GM21526 (cell line): ENCODE data around the gene CDH22.

Experiments used
- ATAC-seq: cut with Tn5 transposase; IDR thresholded peaks from one replicate; pipeline ENCODE4 v1.9.1; 2021; ENCODE audit warnings: moderate library complexity; ENCODE audit not compliant: unreplicated experiment, low FRiP score

The CDH22 gene

DNA sequence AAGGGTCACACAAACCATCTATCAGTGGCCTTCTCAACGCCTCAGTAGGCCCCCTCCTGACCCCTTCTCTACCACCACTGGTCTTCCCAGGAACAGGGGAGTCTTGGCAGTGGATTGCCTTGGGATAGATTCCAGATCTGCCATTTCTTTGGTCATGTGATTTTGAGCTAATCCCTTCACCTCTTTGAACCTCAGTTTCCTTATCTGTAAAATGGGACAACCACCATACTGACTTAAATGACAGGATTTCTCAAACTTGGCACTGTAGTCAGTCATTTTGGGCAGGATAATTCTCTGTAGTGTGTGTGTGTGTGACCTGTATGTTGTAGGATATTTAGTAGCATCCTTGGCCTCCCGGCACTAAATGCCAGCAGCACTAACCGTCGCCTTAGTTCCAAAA lies 89.1 kb downstream of the CDH22 start:
- ATAC-seq, result no peak

DNA sequence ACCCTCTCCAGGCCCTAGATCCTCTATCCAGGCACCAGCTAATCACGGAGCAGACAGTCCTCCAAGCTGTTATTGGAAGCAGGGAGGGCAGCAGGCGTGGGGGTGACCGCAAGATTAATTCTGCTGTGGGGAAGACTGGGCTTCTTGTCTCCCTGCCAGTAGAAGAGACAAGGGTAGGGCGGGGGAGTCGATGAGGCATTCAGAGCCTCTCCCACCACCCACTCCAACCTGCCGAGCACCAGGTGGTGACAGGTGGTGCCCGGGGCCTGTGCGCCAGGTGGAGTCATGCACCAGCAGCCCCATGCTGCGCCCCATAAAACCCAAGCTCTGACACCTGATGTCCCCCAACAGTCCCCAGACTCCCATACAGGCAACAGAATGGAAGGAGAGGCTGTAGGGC lies 89.6 kb downstream of the CDH22 start:
- ATAC-seq, result no peak

DNA sequence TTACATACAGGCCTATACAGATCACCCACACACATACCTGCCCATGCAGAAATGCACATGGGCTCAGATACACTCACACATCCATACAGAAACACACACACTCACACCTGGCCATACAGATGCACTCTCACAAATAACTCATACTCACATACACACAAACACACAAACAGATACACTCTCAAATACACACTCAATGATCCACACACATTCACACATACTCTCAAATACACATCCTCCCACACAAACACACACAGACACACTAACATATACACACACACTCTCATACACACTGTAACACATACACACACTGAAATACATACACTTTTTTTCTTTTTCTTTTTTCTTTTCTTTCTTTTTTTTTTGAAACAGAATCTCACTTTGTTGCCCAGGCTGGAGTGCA lies 90.7 kb downstream of the CDH22 start:
- no peak for ATAC-seq

DNA sequence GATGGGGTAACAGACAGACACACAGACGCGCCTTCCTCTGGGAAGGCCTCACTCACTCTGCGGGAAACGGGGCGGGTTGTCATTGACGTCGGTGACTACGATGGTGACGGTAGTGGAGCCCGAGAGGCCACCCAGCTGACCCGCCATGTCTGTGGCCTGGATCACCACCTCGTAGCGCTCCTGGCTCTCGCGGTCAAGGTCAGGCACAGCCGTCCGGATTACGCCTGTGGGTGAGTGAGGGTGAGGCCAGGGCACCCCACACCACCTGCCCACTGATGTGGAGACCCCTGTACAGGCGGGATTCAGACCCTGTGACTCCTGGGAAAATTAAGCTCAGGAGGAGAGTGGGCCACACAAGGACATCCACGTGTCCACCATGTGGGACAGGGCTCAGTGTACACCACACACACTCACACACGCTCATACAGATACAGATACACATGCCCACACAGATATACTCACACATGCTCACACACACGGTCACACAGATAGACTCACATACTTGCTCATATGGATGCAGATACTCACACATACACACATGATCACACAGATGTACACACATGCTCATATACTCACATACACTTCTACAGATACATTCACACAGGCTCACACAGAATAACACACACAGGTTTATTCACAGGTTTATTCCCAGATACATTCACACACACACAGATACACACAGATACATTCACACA lies 91.4 kb downstream of the CDH22 start:
- no peak for ATAC-seq

DNA sequence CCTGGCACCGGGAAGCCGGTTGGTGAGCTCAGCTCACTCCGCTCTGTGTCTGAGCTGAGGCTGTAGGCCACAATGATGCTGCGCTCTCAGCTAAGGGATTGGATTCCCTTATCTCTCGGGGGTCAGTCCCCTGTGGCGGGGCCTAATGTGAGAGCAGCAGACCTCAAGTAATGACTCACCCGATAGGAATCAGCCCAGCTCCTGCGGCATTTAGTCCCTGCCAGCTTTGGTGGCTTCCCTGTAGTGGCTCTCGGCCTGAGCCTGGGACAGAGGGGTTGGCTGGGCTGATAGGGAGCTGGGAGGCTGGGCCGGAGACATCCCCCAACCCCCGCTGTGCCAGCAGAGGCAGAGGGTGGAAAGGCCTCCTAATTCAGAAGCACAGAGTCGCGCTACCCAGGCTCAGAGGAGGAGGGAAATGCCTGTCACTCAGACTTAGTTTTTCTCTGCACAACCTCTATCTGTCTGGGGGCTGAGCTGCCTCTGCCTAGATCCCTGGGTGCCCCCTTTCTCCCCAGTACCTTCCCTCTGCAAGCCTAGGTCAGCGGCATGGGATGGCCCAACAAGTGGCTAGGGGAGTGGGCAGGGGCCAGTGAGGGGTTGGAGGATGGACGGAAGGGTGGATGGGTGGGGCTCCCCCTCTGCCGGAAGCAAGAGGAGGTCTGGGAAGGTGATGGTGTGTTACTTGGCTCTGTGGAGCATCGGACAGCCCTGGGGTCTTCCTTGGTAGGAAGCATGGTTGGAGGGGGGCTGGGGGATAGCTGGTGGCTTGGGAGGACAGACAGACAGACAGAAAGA lies 92.2 kb downstream of the CDH22 start:
- ATAC-seq, result no peak

DNA sequence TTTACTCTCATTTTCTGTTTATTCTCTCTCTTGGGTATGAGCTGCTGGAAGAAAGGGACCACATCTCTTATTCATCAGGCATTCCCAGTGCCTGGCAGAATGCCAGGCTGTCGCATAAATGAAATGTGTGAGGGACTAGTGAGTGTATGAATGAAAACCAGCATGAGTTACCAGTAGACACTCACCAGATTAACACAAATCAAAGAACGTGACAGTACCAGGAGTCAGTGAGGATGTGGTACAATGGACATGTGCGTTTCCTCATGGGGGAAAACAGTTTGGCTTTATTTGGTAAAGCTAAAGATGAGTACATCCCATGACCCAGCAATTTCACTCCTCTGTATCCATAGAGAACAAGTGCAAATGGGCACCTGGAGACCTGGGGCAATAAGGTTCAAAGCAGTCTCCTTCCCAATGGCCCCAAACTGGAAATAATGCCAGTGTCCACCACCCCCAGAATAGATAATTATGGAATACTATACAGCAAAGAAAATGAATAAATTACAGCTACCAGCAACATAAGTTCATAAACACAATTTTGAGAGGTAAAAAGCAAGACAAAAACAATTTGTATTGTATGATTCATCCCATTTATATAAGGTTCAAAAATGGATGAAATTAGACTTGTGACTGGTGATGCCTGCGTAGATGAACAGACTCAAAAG lies 93.3 kb downstream of the CDH22 start:
- no peak for ATAC-seq

DNA sequence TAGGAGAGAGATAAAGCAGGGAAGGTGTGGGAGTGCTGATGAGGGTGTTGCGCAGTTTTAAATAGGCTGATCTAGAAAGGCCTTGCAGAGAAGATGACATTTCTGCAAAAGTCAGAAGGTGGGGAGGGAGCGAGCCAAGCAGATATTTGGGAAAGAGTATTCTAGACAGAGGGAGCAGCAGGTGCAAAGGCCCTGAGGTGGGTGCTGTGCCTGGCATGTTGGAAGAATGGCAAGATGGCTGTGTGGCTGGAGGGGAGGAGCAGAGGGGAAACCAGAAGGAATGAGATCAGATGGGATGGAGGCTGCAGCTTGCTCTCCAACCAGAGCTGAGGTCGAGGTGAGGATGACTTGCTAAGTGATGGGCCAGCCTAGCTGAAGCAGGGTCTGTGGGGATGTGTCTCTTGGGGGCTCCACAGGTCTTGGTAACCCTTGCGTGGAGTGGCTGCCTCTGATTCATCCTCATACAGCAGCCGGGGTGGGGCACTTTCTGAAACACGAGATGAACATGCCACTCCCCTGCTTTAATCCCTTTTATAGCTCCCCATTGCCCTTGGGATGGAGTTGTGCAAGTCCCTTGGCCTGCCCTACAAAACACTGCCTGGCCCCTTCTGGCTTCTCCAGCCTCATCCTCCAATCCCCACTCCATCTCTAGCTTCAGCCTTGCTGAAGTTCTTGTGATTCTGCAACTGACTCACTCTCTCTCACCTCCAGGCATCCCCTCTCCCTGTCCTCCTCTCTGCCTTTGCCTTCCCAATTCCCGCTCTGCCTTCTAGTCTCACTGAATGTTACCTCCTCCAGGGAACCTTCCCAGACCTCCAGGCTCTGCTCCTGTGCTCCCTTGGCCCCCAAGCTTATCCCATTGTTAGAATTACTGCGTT lies 94.1 kb downstream of the CDH22 start:
- no peak for ATAC-seq

DNA sequence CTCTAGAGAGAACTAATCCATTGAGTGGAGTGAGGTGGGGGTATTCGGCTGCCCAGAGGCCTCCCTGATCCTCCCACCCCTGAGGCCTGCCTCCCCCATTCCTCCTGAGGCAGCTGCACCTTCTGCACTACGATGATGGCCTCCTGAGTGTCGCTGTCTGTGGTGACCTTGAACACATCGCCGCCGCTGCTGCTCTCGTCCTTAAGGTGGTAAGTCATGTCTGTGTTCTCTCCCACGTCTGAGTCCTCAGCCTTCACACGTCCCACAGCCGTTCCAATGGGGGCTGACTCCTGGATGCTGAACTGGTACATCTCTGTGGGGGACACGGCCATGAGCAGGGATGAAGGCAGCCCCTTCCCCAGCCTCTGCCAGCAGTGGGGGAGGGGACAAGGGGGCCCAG lies 95.4 kb downstream of the CDH22 start:
- no peak for ATAC-seq

DNA sequence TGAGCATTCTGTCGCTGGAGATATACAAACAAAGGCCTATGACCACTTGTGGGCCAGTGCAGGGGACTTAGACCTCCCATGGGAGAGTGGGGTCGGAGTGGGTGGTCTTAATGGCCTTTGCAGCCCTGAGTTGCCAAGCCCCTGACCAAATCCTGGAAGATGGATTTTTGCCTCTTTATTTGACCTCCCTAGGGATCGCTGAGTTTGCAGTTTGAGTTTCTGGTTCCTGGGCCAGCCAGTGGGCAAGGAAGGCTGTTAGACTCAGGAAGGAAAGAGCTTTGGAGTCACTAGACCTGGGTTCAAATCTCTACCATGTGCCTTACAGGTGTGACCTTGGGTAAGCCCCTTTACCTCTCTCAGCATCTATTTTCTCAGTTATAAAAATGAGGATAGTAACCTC lies 96.0 kb downstream of the CDH22 start:
- ATAC-seq, result no peak

DNA sequence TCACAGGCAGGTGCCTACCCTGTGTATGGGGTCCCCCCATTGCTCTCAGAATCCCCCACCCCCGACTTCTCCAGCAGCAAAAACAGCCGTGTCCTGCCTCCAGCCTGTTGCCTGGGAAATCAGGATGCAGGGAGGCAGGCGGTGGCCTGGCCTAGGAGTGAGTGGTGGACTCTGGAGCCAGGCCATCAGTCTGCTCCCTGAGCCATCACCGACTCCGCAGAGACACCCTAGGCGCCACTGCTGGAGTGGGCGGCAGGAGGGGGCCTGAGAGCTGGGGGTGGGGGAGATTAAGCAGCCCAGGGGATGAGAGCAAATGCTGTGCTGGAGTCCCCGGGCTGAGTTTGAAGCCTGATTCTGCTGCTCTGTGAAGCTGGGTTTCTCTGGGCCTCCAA lies 97.0 kb downstream of the CDH22 start:
- ATAC-seq, result no peak

DNA sequence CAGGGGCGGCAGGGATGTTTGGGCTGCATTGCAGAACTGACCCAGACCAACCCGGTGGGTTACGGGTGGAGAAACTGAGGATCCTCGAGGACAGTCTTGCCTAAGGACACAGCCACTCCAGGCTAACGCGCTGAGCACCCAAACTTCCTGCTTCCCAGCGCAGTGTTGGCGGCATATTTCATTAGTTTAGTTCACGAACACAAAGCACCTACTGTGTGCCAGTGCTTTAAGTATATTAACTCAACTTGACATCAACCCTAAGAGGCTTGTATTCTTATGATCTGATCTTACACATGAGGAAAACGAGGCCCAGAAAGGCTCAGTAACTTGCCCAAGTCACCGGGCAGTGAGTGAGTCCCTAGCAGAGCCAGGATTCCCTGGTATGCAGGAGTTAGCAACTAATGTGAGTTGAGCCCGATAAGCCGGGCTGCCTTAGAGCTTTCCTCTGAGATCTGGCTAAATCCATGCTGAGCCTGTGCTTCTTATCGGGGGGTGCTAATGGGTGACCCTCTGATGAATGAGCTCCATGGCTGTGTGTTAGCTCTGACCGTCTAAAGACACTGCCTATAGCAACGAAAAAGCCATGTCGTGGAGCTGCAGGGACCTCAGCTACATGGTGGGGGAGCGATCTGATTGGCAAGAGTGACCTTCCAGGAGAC lies 97.5 kb downstream of the CDH22 start:
- ATAC-seq, result no peak

DNA sequence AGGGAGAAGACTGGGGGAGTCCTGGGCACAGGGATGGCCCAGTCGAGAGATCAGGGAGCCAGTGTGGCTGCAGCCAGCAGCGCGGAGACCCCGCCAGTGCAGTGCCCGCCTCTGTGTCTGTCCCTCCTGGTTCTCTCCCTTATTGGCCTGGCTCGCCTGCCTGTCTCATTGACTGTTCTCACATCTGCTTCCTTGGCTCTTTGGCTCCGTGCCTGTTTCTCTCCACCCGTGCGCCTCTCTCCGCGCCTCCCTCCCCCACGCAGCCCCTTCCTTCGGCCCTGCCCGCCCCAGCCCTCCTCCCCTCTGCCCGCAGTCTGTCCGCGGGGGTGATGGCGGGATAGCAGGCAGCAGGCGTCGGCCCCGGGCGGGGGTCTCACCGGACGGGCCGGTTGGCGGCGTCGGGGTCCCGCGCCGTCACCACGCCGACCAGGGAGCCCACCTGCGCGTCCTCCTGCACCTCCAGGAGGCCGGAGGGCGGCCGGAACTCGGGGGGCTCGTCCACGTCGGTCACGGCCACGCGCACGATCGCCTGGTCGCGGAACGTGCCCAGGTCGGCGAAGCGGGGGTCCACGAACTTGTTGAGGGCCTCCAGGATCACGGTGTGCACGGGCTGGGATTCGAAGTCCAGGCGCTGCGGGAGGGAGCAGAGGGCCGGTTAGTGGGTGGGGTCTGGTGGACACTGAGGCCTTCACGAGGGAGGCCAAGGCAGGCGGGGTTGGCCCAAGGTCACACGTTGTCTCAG lies 98.2 kb downstream of the CDH22 start:
- ATAC-seq, result no peak

DNA sequence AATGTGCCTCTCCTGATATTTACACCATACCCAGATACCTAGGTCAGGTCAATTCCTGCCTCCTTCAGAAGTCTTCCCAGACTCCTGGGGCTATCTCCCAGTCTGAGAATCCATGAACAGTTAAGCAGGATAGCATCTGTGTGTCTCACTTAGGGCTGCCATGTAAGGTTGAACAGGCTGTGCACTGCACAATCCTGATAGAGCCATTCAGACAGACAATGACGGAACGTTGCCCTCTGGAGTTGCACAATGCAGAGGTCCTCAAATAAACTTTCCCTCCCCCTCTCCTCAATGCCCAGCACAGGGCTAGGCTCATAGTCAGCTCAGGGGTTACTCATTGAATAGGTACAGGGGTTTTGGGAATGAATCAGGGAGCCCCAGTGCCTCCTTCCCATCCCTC lies 100.5 kb downstream of the CDH22 start:
- ATAC-seq, result no peak

DNA sequence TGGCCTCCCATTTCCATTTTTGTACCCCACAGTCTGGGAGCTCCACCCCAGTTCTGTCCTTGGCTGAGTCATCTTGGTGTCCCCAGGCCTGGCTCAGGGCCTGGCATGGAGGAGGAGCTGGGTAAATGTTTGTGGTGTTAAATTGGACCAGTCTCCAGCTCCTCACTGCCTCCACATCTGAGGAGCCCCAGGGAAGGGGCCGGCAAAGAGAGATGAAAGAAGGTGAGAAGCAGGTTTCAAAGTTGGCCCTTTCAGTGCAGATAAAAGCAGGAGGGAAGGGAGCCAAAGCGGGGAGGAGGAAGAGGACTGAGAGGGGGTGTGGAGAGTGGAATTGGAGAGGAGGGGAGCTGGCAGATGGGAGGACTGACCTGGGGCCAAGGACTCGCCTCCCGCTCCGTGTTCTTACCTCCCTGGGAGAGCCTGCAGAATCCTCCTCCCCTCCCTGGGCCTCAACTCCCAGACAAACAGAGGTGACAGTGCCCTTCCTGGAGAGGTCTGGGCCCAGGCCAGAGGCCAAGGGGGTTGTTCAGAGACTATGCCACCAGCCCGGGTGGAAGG lies 101.2 kb downstream of the CDH22 start:
- no peak for ATAC-seq

DNA sequence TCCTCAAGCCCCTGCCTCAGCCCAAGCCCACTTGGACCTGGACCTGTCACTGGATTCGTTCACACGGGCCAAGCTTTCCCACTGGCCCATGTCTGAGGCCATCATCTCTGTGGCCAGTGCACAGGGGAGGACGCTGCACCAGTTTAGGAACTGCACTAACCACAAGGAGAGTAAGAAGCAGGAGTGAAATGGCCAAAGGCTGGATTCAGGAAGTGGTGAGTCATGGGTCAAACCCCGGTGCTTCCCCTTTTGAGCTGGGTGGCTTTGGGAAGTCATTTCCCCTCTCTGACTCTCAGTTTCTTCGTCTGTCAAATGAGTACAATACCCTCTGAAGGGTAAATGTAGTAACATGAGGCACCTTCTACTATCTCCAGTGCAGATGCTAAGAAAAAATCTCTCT lies 102.3 kb downstream of the CDH22 start:
- ATAC-seq, result no peak

DNA sequence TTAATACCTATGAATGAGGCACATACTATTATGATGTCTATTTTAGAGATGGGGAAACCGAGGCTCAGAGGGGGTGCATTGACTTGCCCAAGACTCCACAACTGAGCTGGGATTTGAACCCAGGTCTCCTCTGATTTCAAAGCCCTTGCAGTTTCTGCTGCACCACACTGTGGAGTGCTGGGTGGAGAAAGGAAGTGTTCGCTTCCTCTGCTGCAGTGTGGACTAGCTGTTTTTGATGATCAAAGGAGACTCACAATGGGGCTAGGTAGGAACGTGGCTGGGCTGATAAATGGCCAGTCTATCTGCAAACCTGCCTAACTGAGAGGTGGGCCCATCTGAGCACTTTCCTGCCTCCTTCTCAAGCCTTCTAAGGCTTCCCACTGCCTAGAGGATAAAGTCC lies 102.9 kb downstream of the CDH22 start:
- ATAC-seq, result no peak

DNA sequence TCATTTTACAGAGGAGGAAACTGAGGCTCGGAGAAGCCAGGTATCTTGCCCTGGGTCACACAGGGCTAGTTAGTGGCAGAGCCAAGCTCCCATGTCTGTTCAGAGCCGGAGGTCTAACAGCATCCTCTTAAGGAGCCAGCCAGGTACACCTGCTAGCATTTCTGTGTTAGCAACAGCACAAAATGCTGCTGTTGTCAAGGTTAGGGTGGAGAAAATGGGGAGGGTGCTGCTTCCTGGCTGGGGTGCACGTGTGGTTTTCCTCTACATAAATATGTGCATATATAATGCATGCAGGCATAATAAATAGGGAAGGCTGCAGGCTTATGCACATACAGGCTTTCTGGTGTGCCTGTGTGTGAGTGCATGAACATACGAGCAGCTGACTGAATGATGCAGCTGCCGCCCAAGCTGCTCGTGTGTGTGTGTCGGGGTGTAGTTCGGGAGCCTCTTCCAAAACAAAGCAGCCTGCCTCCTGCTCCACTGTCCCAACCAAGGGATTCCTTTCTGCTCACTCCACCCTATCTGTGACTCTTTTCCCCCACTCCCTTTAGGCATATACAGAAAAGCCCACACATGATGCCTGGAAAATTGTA lies 103.6 kb downstream of the CDH22 start:
- no peak for ATAC-seq

DNA sequence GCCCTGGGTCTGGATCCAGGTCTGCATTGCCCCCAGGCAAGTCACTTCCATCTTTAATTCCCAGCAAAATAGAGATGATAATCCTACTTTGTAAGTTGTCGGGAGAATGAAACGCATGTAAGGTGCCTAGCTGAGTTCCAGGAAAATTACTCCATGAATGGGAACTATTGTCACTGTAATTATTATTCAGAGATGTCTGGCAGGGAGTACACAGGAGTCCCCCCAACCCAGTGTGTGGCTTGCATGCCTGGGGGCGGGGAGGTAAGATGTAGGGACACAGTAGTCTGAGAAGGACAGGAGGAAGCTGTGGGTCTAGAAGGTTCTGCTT lies 104.8 kb downstream of the CDH22 start:
- ATAC-seq, result no peak
